Trophoblast cell (in vitro differentiated cells and primary cell): Measurements from ENCODE around the gene CASZ1.

Experiments
- DNase-seq, 2 donors: peaks; one replicate each; pipeline ENCODE4 v3.0.0-alpha.2; 2016
- H2AFZ ChIP-seq: 2 replicates; pipeline ENCODE4 v1.6.1; 2013; ENCODE audit warnings: low read length, moderate library complexity, mild to moderate bottlenecking; ENCODE audit not compliant: insufficient read depth, poor library complexity
- H2AK5ac ChIP-seq: 2 replicates; pipeline ENCODE4 v1.6.1; 2013; ENCODE audit warnings: mild to moderate bottlenecking, low read length
- H2BK120ac ChIP-seq: 2 replicates; pipeline ENCODE4 v1.6.1; 2013; ENCODE audit warnings: low read length, mild to moderate bottlenecking, moderate library complexity; ENCODE audit not compliant: insufficient read depth, poor library complexity
- H2BK12ac ChIP-seq: 2 replicates; pipeline ENCODE4 v1.6.1; 2013; ENCODE audit warnings: mild to moderate bottlenecking, low read length, moderate library complexity
- H2BK5ac ChIP-seq: 2 replicates; pipeline ENCODE4 v1.6.1; 2013; ENCODE audit warnings: low read length, low read depth, moderate library complexity, mild to moderate bottlenecking; ENCODE audit not compliant: poor library complexity
- H3K14ac ChIP-seq: 2 replicates; pipeline ENCODE4 v1.6.1; 2013; ENCODE audit warnings: mild to moderate bottlenecking, low read length
- H3K18ac ChIP-seq: 2 replicates; pipeline ENCODE4 v1.6.1; 2013; ENCODE audit warnings: mild to moderate bottlenecking, low read length
- H3K23ac ChIP-seq: 2 replicates; pipeline ENCODE4 v1.6.1; 2013; ENCODE audit warnings: low read length
- H3K27ac ChIP-seq: 2 replicates; pipeline ENCODE4 v1.5.1; 2013; ENCODE audit warnings: low read depth, mild to moderate bottlenecking, inconsistent platforms, low read length, moderate library complexity
- H3K27me3 ChIP-seq: 2 replicates; pipeline ENCODE4 v1.6.1; 2013; ENCODE audit warnings: inconsistent platforms, mild to moderate bottlenecking, low read length, moderate library complexity; ENCODE audit not compliant: insufficient read depth
- H3K36me3 ChIP-seq, 2 experiments: 1 replicate in 1 of 2; 2 replicates in 1 of 2; pipeline ENCODE4 v1.6.1; 2013; ENCODE audit warnings: low read length in 2 of 2, mild to moderate bottlenecking in 2 of 2, moderate library complexity in 1 of 2; ENCODE audit not compliant: insufficient read depth in 2 of 2, control insufficient read depth in 1 of 2
- H3K4ac ChIP-seq: 2 replicates; pipeline ENCODE4 v1.6.1; 2013; ENCODE audit warnings: low read depth, mild to moderate bottlenecking, low read length, moderate library complexity
- H3K4me1 ChIP-seq, 2 experiments: 1 replicate in 1 of 2; 2 replicates in 1 of 2; pipeline ENCODE4 v1.6.1; 2013; ENCODE audit warnings: low read length in 2 of 2, mild to moderate bottlenecking in 2 of 2, moderate library complexity in 1 of 2; ENCODE audit not compliant: insufficient read depth in 2 of 2, control insufficient read depth in 1 of 2
- H3K4me2 ChIP-seq: 2 replicates; pipeline ENCODE4 v1.6.1; 2013; ENCODE audit warnings: inconsistent platforms, mild to moderate bottlenecking, low read length, moderate library complexity
- H3K4me3 ChIP-seq: 2 replicates; pipeline ENCODE4 v1.5.1; 2013; ENCODE audit warnings: mild to moderate bottlenecking, low read depth, low read length, inconsistent platforms
- H3K79me1 ChIP-seq: one replicate; pipeline ENCODE4 v1.6.1; 2013; ENCODE audit warnings: low read length
- H3K79me2 ChIP-seq: 2 replicates; pipeline ENCODE4 v1.6.1; 2013; ENCODE audit warnings: low read length, mild to moderate bottlenecking; ENCODE audit not compliant: control insufficient read depth, insufficient read depth, poor library complexity
- H3K9ac ChIP-seq: 2 replicates; pipeline ENCODE4 v1.6.1; 2013; ENCODE audit warnings: mild to moderate bottlenecking, low read length
- H3K9me3 ChIP-seq: 2 replicates; pipeline ENCODE4 v1.6.1; 2013; ENCODE audit warnings: low read depth, mild to moderate bottlenecking, control low read depth, inconsistent platforms, low read length; ENCODE audit not compliant: insufficient read depth
- H4K12ac ChIP-seq: 2 replicates; pipeline ENCODE4 v1.6.1; 2013; ENCODE audit warnings: low read depth, mild to moderate bottlenecking, low read length, moderate library complexity
- H4K8ac ChIP-seq: 2 replicates; pipeline ENCODE4 v1.6.1; 2013; ENCODE audit warnings: low read depth, mild to moderate bottlenecking, low read length, moderate library complexity
- H4K91ac ChIP-seq: one replicate; pipeline ENCODE4 v1.6.1; 2013; ENCODE audit warnings: low read depth, mild to moderate bottlenecking, low read length, moderate library complexity
- WGBS: extraction: QIAGEN DNeasy Blood & Tissue Kit; methylation state at CpG from one replicate; pipeline ENCODE4 v1.1.7; 2013; ENCODE audit warnings: missing lambda C conversion rate; ENCODE audit not compliant: insufficient read length, insufficient coverage; ENCODE audit errors: extremely low coverage; 5-methylcytosine and 5-hydroxymethylcytosine counted together

CASZ1 gene

GRCh38 chr1:10631811-10632593 is 164.4 kb downstream of the CASZ1 start:
- Histone ChIP-seq H2AK5ac (no peak overlapping the region), H3K9ac (no peak overlapping the region), H3K23ac (no peak overlapping the region), H3K4me1 (no peaks in the 10 kb centered on the region), H3K36me3 (peaks cover 5 to 7% of the 10 kb centered on the region in 2 experiments), H3K27me3 (no peaks in the 10 kb centered on the region), H2BK120ac (no peak overlapping the region), H4K8ac (no peak overlapping the region), H2AFZ (no peak overlapping the region), H3K18ac (no peak overlapping the region), H3K4me2 (no peak overlapping the region), H3K79me2 (no peaks in the 10 kb centered on the region), H3K4ac (no peak overlapping the region), H2BK12ac (no peak overlapping the region), H3K9me3 (no peaks in the 10 kb centered on the region), H3K14ac (no peak overlapping the region), H3K4me3 (no peak overlapping the region), H4K91ac (no peak overlapping the region), H2BK5ac (no peak overlapping the region), H3K27ac (no peak overlapping the region), H3K79me1 (no peaks in the 10 kb centered on the region), H4K12ac (no peak overlapping the region)
- no CpG with 5 or more reads among the region's 14 CpGs for WGBS
- no peak for DNase-seq

- Histone ChIP-seq H3K4me1 (no peaks in the 10 kb centered on the region), H3K4me3 (no peak overlapping the region), H2BK120ac (no peak overlapping the region), H2BK12ac (no peak overlapping the region), H2AK5ac (no peak overlapping the region), H2BK5ac (no peak overlapping the region), H3K18ac (no peak overlapping the region), H3K27me3 (no peaks in the 10 kb centered on the region), H3K36me3 (peaks cover 5 to 7% of the 10 kb centered on the region in 2 experiments), H4K91ac (no peak overlapping the region), H3K27ac (no peak overlapping the region), H3K4me2 (no peak overlapping the region), H4K8ac (no peak overlapping the region), H3K79me1 (no peaks in the 10 kb centered on the region), H3K9me3 (no peaks in the 10 kb centered on the region), H2AFZ (no peak overlapping the region), H3K14ac (no peak overlapping the region), H4K12ac (no peak overlapping the region), H3K79me2 (no peaks in the 10 kb centered on the region), H3K9ac (no peak overlapping the region), H3K4ac (no peak overlapping the region), H3K23ac (no peak overlapping the region)
- DNase-seq = no peak
- WGBS = no CpG with 5 or more reads among the region's 20 CpGs
Measured at GRCh38 chr1:10631121-10631810, 165.2 kb downstream of the CASZ1 start.

GRCh38 chr1:10630661-10631120 is 165.8 kb downstream of the CASZ1 start:
- Histone ChIP-seq H3K79me2 (no peaks in the 10 kb centered on the region), H4K12ac (no peak overlapping the region), H3K27ac (no peak overlapping the region), H4K8ac (no peak overlapping the region), H3K27me3 (no peaks in the 10 kb centered on the region), H3K36me3 (peaks cover 5 to 8% of the 10 kb centered on the region in 2 experiments), H3K14ac (no peak overlapping the region), H3K9ac (no peak overlapping the region), H3K4me2 (no peak overlapping the region), H2BK120ac (no peak overlapping the region), H2BK5ac (no peak overlapping the region), H2AFZ (no peak overlapping the region), H3K9me3 (no peaks in the 10 kb centered on the region), H3K18ac (no peak overlapping the region), H3K23ac (no peak overlapping the region), H3K79me1 (no peaks in the 10 kb centered on the region), H3K4me3 (no peak overlapping the region), H2AK5ac (no peak overlapping the region), H4K91ac (no peak overlapping the region), H2BK12ac (no peak overlapping the region), H3K4me1 (no peaks in the 10 kb centered on the region), H3K4ac (no peak overlapping the region)
- no peak for DNase-seq
- WGBS = no CpG with 5 or more reads among the region's 13 CpGs

GRCh38 chr1:10629816-10630571 is 166.5 kb downstream of the CASZ1 start:
- H3K4me2 ChIP-seq = no peak overlapping the region
- no peaks in the 10 kb centered on the region for H3K9me3 ChIP-seq
- no peak overlapping the region for H2AK5ac ChIP-seq
- H2BK120ac ChIP-seq = no peak overlapping the region
- WGBS = no CpG with 5 or more reads among the region's 36 CpGs
- no peaks in the 10 kb centered on the region for H3K27me3 ChIP-seq
- no peak overlapping the region for H3K4me3 ChIP-seq
- H4K8ac ChIP-seq = no peak overlapping the region
- H2AFZ ChIP-seq = no peak overlapping the region
- no peaks in the 10 kb centered on the region for H3K79me1 ChIP-seq
- no peak overlapping the region for H2BK12ac ChIP-seq
- H3K4me1 ChIP-seq = no peaks in the 10 kb centered on the region
- H3K36me3 ChIP-seq = peaks cover 5 to 13% of the 10 kb centered on the region in 2 experiments
- H2BK5ac ChIP-seq = no peak overlapping the region
- H3K4ac ChIP-seq = no peak overlapping the region
- no peak overlapping the region for H3K14ac ChIP-seq
- no peak for DNase-seq
- H3K79me2 ChIP-seq = no peaks in the 10 kb centered on the region
- no peak overlapping the region for H4K12ac ChIP-seq
- H3K9ac ChIP-seq = no peak overlapping the region
- no peak overlapping the region for H3K27ac ChIP-seq
- no peak overlapping the region for H4K91ac ChIP-seq
- no peak overlapping the region for H3K18ac ChIP-seq
- no peak overlapping the region for H3K23ac ChIP-seq
